ENCODE data around the gene CNIH4. TPM values are rescaled to one million over a fixed set of nuclear protein-coding genes. Genes with fewer than 3 reads are reported as not detected.

Gene CNIH4
- total RNA-seq, 1 experiment from 2014 or later, result 77.8 TPM

- Mint-ChIP-seq H3K4me1 (peaks cover 27% of the 10 kb centered on the region), H3K27ac (no peak overlapping the region), H3K4me3 (peak overlapping the region; percentile 98), H3K27me3 (ENCODE audit: low read depth) (no peaks in the 10 kb centered on the region), H3K9me3 (no peaks in the 10 kb centered on the region), H3K36me3 (no peaks in the 10 kb centered on the region)
- ATAC-seq (no peak), DNase-seq (ENCODE audit: low spot score) (no peak)
- POLR2A ChIA-PET, result no interaction called here
- TF ChIP-seq SOX15 (CRISPR knock-in tag; IDR thresholded peaks at IDR 0.05), result no peak
- no peak for TF ChIP-seq RELA (CRISPR knock-in tag; IDR thresholded peaks at IDR 0.05; ENCODE audit: borderline replicate concordance)
- TF ChIP-seq HMGA2 (CRISPR knock-in tag; IDR thresholded peaks at IDR 0.05), result no peak
- TF ChIP-seq TEAD4 (CRISPR knock-in tag; IDR thresholded peaks at IDR 0.05), result no peak
- TF ChIP-seq ZNF121 (CRISPR knock-in tag; IDR thresholded peaks at IDR 0.05), result no peak
- TF ChIP-seq ETV6 (CRISPR knock-in tag; IDR thresholded peaks at IDR 0.05), result no peak
- no peak for TF ChIP-seq IRF1 (CRISPR knock-in tag; IDR thresholded peaks at IDR 0.05)
- TF ChIP-seq MAX (CRISPR knock-in tag; IDR thresholded peaks at IDR 0.05), result no peak
- TF ChIP-seq FOXK1 (CRISPR knock-in tag; IDR thresholded peaks at IDR 0.05), result no peak
- no peak for TF ChIP-seq ZNF232 (CRISPR knock-in tag; IDR thresholded peaks at IDR 0.05)
- TF ChIP-seq RORB (CRISPR knock-in tag; IDR thresholded peaks at IDR 0.05), result no peak
- TF ChIP-seq AR (CRISPR knock-in tag; IDR thresholded peaks at IDR 0.05), result no peak
- no peak for TF ChIP-seq GTF2I (CRISPR knock-in tag; conservative IDR thresholded peaks at IDR 0.05)
- no peak for TF ChIP-seq ZNF671 (CRISPR knock-in tag; IDR thresholded peaks at IDR 0.05)
- no peak for TF ChIP-seq PRDM15 (CRISPR knock-in tag; IDR thresholded peaks at IDR 0.05)
- no peak for TF ChIP-seq ESRRA (CRISPR knock-in tag; IDR thresholded peaks at IDR 0.05; ENCODE audit: borderline replicate concordance)
- TF ChIP-seq CREB1 (CRISPR knock-in tag; IDR thresholded peaks at IDR 0.05), result no peak
- CTCF ChIA-PET, result no interaction called here
Measured at GRCh38 chr1:224331326-224331725, 25.4 kb upstream of the CNIH4 start.

- H3K36me3 Mint-ChIP-seq, result no peaks in the 10 kb centered on the region
- H3K27me3 Mint-ChIP-seq (ENCODE audit: low read depth), result no peaks in the 10 kb centered on the region
- DNase-seq (ENCODE audit: low spot score) (no peak), ATAC-seq (no peak)
- H3K27ac Mint-ChIP-seq, result no peak overlapping the region
- no peaks in the 10 kb centered on the region for H3K9me3 Mint-ChIP-seq
- H3K4me3 Mint-ChIP-seq, result no peak overlapping the region
- ChIA-PET POLR2A (no interaction called here), CTCF (no interaction called here)
- peaks cover 27% of the 10 kb centered on the region for H3K4me1 Mint-ChIP-seq
- TF ChIP-seq PRDM15 (CRISPR knock-in tag; IDR thresholded peaks at IDR 0.05) (no peak), GTF2I (CRISPR knock-in tag; conservative IDR thresholded peaks at IDR 0.05) (no peak), ZNF263 (CRISPR knock-in tag; IDR thresholded peaks at IDR 0.05; ENCODE audit: low read depth) (no peak), CBFB (CRISPR knock-in tag; IDR thresholded peaks at IDR 0.05; ENCODE audit: low read depth) (no peak), ELF4 (CRISPR knock-in tag; IDR thresholded peaks at IDR 0.05; ENCODE audit: low read depth) (no peak), RELA (CRISPR knock-in tag; IDR thresholded peaks at IDR 0.05; ENCODE audit: borderline replicate concordance) (no peak), ZNF396 (CRISPR knock-in tag; IDR thresholded peaks at IDR 0.05; ENCODE audit: borderline replicate concordance) (no peak), EMX1 (CRISPR knock-in tag; IDR thresholded peaks at IDR 0.05) (no peak), ZNF281 (CRISPR knock-in tag; IDR thresholded peaks at IDR 0.05) (no peak)
Measured at GRCh38 chr1:224331824-224332223, 24.9 kb upstream of the CNIH4 start.
